CD14-positive monocyte (primary cell): ENCODE data around the gene ATG101. TPM values are rescaled to one million over a fixed set of nuclear protein-coding genes. Genes with fewer than 3 reads are reported as not detected.

Experiments used
- DNase-seq, 3 donors: peaks; one replicate each; pipeline ENCODE4 v3.0.0-alpha.2; 2011 to 2022
- H2AFZ ChIP-seq: 2 replicates; pipeline ENCODE4 v1.6.0; 2012; ENCODE audit warnings: mild to moderate bottlenecking, low read depth, low read length, inconsistent platforms; ENCODE audit not compliant: insufficient read depth, poor library complexity, severe bottlenecking
- H3K27ac ChIP-seq, 2 donors: 1 replicate in 1 of 2; 2 replicates in 1 of 2; pipeline ENCODE4 v1.5.1; 2012 to 2013; ENCODE audit warnings: low read length in 2 of 2, control low read depth in 1 of 2, inconsistent platforms in 1 of 2, low read depth in 1 of 2, mild to moderate bottlenecking in 1 of 2
- H3K27me3 ChIP-seq, 2 donors: one replicate each; pipeline versions ENCODE4 v1.6.0 to v1.6.1; 2011 to 2013; ENCODE audit warnings: low read length in 2 of 2; ENCODE audit not compliant: control insufficient read depth in 2 of 2, insufficient read depth in 2 of 2
- H3K36me3 ChIP-seq, 2 donors: replicated peaks in 1 of 2; 1 replicate in 1 of 2; 2 replicates in 1 of 2; pipeline versions ENCODE4 v1.5.1 to v1.6.1; 2012 to 2013; ENCODE audit warnings: low read length in 2 of 2, control low read depth in 1 of 2, inconsistent platforms in 1 of 2, mild to moderate bottlenecking in 1 of 2; ENCODE audit not compliant: insufficient read depth in 2 of 2, control insufficient read depth in 1 of 2
- H3K4me1 ChIP-seq, 2 donors: 1 replicate in 1 of 2; 2 replicates in 1 of 2; pipeline versions ENCODE4 v1.5.1 to v1.6.1; 2012 to 2013; ENCODE audit warnings: low read length in 2 of 2, control low read depth in 1 of 2, inconsistent platforms in 1 of 2, mild to moderate bottlenecking in 1 of 2, moderate library complexity in 1 of 2; ENCODE audit not compliant: insufficient read depth in 2 of 2, control insufficient read depth in 1 of 2
- H3K4me2 ChIP-seq: replicated peaks from 2 replicates; pipeline ENCODE3; 2012; ENCODE audit warnings: low read length, moderate library complexity, mild to moderate bottlenecking; ENCODE audit not compliant: poor library complexity, severe bottlenecking; ENCODE audit errors: extremely low read depth
- H3K4me3 ChIP-seq, 3 experiments: fragments of 200-600 bp in 1 of 3; sonication (generic) in 1 of 3; replicated peaks in 1 of 3; 1 replicate in 2 of 3; 2 replicates in 1 of 3; pipeline ENCODE4 v1.5.1; 2011 to 2013; ENCODE audit warnings: low read length in 3 of 3, mild to moderate bottlenecking in 3 of 3, control low read depth in 2 of 3, low read depth in 2 of 3, inconsistent platforms in 1 of 3, moderate library complexity in 1 of 3
- H3K79me2 ChIP-seq: 2 replicates; pipeline ENCODE4 v1.6.0; 2012; ENCODE audit warnings: mild to moderate bottlenecking, control low read depth, inconsistent platforms, low read length, moderate library complexity; ENCODE audit not compliant: insufficient read depth
- H3K9ac ChIP-seq: 2 replicates; pipeline ENCODE4 v1.6.0; 2017; ENCODE audit warnings: low read length, mild to moderate bottlenecking; ENCODE audit not compliant: insufficient read depth, poor library complexity, severe bottlenecking
- H3K9me3 ChIP-seq, 2 donors: replicated peaks in 1 of 2; 1 replicate in 1 of 2; 2 replicates in 1 of 2; pipeline versions ENCODE4 v1.5.1 to v1.6.1; 2012 to 2013; ENCODE audit warnings: low read length in 2 of 2, control low read depth in 1 of 2; ENCODE audit not compliant: control insufficient read depth in 1 of 2, insufficient read depth in 1 of 2
- H4K20me1 ChIP-seq: 2 replicates; pipeline ENCODE4 v1.6.0; 2012; ENCODE audit warnings: mild to moderate bottlenecking, low read length, control low read depth, moderate library complexity; ENCODE audit not compliant: insufficient read depth
- H3K27ac Mint-ChIP-seq, 7 donors: one replicate each; pipeline ENCODE4 v1.8.0; 2020; ENCODE audit warnings: mild to moderate bottlenecking in 7 of 7, mixed read lengths in 7 of 7, moderate library complexity in 6 of 7, inconsistent platforms in 2 of 7
- H3K27me3 Mint-ChIP-seq, 3 donors: one replicate each; pipeline ENCODE4 v1.8.0; 2021 to 2022; ENCODE audit warnings: low read depth in 3 of 3, mild to moderate bottlenecking in 3 of 3, mixed read lengths in 3 of 3, moderate library complexity in 3 of 3, inconsistent platforms in 1 of 3
- H3K36me3 Mint-ChIP-seq, 2 donors: one replicate each; pipeline ENCODE4 v1.8.0; 2020; ENCODE audit warnings: mixed read lengths in 2 of 2, inconsistent platforms in 1 of 2, mild to moderate bottlenecking in 1 of 2
- H3K4me1 Mint-ChIP-seq: one replicate; pipeline ENCODE4 v1.8.0; 2020; ENCODE audit warnings: mild to moderate bottlenecking, mixed read lengths
- H3K4me3 Mint-ChIP-seq, 2 donors: one replicate each; pipeline ENCODE4 v1.8.0; 2020; ENCODE audit warnings: mild to moderate bottlenecking in 2 of 2, mixed read lengths in 2 of 2, moderate library complexity in 1 of 2
- H3K9me3 Mint-ChIP-seq, 7 donors: one replicate each; pipeline ENCODE4 v1.8.0; 2020 to 2022; ENCODE audit warnings: mixed read lengths in 7 of 7, mild to moderate bottlenecking in 6 of 7, moderate library complexity in 6 of 7, inconsistent platforms in 2 of 7
- WGBS: methylation state at CpG from one replicate; pipeline ENCODE4 v1.1.5; 2013; ENCODE audit warnings: missing lambda C conversion rate; ENCODE audit not compliant: insufficient coverage; 5-methylcytosine and 5-hydroxymethylcytosine counted together
- intact Hi-C, 2 donors: fragments of 100-400 bp; cut with micrococcal nuclease; formaldehyde crosslinking; loops; one replicate each; pipeline versions ENCODE4 v1.15.0 to v1.15.1; 2023
- polyA plus RNA-seq, 3 donors: library from polyadenylated mRNA; depleted of rRNA in 1 of 3; unstranded in 2 of 3; stranded (reverse) in 1 of 3; fragments of 300-500 nt in 2 of 3; fragments of >200 nt in 1 of 3; fragmentation: Illumina TruSeq in 2 of 3; gene quantifications; 1 replicate in 2 of 3; 2 replicates in 1 of 3; pipeline ENCODE4 v1.2.3, GENCODE V29; 2012 to 2021
- TF ChIP-seq, protein P1 (sequence below): fragments of 200-600 bp; IDR thresholded peaks from one replicate; pipeline ENCODE4 v1.8.0; 2022; ENCODE audit warnings: antibody characterized with exemption, mild to moderate bottlenecking

Gene ATG101
- polyA plus RNA-seq, 3 donors, result 20.5 to 120 (median 26.4) TPM

DNA sequence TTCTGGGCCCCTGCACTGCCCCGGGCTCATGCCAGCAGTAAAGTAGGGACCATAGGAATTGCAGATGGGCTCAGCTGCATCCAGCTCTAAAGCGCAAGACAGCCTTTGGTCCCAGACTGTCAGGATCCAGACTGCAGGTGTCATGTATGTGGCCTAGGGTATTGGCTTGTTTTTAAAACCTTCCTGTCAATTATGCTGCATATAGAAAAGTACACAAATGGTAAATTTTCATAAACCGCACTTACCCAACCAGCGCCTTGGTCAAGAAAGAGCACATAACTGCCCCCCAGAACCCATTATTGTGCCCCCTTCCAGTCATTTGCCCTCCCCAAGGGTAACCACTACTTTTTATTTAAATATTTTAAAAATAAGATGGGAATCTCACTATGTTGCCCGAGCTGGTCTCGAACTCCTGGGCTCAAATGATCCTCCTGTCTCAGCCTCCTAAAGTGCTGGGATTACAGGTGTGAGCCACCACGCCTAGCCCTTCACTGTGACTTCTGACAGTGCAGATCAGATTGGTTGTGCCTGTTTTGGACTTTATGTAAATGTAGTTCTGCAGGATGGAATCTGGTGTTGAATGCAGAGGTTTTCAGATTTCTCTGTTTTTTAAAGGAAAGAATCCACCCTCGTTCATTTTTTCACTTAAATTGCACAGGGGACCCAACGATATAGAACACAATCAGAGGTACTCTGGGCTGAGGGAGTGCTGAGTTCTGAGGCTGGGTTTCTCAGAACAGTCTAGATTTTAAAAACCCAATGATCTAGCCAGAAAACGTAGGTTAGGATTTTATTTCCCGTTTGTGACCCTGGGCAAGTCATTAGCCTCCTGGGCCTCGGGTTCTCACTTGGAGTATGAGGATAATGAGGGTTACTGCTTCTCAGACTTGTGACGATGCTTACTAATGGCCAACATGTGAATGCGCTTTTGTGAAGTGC is 11.9 kb upstream of the ATG101 start:
- H3K4me3 Mint-ChIP-seq, result peak overlapping the region in 1 of 2 donors; percentile 26
- H3K27ac Mint-ChIP-seq, result peak overlapping the region in 1 of 7 donors; percentile 41
- Histone ChIP-seq H3K27me3 (no peaks in the 10 kb centered on the region), H3K79me2 (no peaks in the 10 kb centered on the region), H3K36me3 (peaks cover 0 to 20% of the 10 kb centered on the region in 2 donors), H4K20me1 (peaks cover 58% of the 10 kb centered on the region), H3K4me2 (no peak overlapping the region), H3K9me3 (no peaks in the 10 kb centered on the region), H3K27ac (no peak overlapping the region), H3K9ac (no peak overlapping the region), H3K4me3 (no peak overlapping the region), H3K4me1 (peaks cover 0 to 10% of the 10 kb centered on the region in 2 donors), H2AFZ (no peak overlapping the region)
- peaks cover 5 to 6% (median 6%) of the 10 kb centered on the region in 3 donors for H3K27me3 Mint-ChIP-seq
- WGBS, result 88% methylated on average over 11 of the region's 14 CpGs
- TF ChIP-seq, protein P1, sequence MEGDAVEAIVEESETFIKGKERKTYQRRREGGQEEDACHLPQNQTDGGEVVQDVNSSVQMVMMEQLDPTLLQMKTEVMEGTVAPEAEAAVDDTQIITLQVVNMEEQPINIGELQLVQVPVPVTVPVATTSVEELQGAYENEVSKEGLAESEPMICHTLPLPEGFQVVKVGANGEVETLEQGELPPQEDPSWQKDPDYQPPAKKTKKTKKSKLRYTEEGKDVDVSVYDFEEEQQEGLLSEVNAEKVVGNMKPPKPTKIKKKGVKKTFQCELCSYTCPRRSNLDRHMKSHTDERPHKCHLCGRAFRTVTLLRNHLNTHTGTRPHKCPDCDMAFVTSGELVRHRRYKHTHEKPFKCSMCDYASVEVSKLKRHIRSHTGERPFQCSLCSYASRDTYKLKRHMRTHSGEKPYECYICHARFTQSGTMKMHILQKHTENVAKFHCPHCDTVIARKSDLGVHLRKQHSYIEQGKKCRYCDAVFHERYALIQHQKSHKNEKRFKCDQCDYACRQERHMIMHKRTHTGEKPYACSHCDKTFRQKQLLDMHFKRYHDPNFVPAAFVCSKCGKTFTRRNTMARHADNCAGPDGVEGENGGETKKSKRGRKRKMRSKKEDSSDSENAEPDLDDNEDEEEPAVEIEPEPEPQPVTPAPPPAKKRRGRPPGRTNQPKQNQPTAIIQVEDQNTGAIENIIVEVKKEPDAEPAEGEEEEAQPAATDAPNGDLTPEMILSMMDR, result no peak
- intact Hi-C loops, result no loop called here
- H3K9me3 Mint-ChIP-seq, result no peaks in the 10 kb centered on the region
- H3K4me1 Mint-ChIP-seq, result peaks cover 3% of the 10 kb centered on the region
- peaks cover 12 to 27% of the 10 kb centered on the region in 2 donors for H3K36me3 Mint-ChIP-seq
- DNase-seq, result no peak

DNA sequence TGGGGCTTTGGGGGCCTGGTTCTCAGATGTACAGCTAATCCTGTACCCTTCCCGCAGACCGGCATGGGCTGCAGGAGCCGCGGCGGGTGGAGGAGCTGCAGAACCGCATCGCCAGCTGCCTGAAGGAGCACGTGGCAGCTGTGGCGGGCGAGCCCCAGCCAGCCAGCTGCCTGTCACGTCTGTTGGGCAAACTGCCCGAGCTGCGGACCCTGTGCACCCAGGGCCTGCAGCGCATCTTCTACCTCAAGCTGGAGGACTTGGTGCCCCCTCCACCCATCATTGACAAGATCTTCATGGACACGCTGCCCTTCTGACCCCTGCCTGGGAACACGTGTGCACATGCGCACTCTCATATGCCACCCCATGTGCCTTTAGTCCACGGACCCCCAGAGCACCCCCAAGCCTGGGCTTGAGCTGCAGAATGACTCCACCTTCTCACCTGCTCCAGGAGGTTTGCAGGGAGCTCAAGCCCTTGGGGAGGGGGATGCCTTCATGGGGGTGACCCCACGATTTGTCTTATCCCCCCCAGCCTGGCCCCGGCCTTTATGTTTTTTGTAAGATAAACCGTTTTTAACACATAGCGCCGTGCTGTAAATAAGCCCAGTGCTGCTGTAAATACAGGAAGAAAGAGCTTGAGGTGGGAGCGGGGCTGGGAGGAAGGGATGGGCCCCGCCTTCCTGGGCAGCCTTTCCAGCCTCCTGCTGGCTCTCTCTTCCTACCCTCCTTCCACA is 11.0 kb upstream of the ATG101 start:
- Histone ChIP-seq H3K9ac (no peak overlapping the region), H3K79me2 (no peaks in the 10 kb centered on the region), H3K4me2 (no peak overlapping the region), H3K4me1 (peaks cover 0 to 5% of the 10 kb centered on the region in 2 donors), H3K4me3 (no peak overlapping the region), H3K9me3 (no peaks in the 10 kb centered on the region), H3K36me3 (peaks cover 0 to 20% of the 10 kb centered on the region in 2 donors), H2AFZ (no peak overlapping the region), H3K27me3 (no peaks in the 10 kb centered on the region), H4K20me1 (peaks cover 49% of the 10 kb centered on the region), H3K27ac (no peak overlapping the region)
- TF ChIP-seq, protein P1, result no peak
- no peak for DNase-seq
- intact Hi-C loops, result no loop called here
- peaks cover 1 to 5% (median 4%) of the 10 kb centered on the region in 3 donors for H3K27me3 Mint-ChIP-seq
- no peak overlapping the region for H3K27ac Mint-ChIP-seq
- no peak overlapping the region for H3K4me3 Mint-ChIP-seq
- WGBS, result 91% methylated on average over 18 of the region's 25 CpGs
- peaks cover 12 to 24% of the 10 kb centered on the region in 2 donors for H3K36me3 Mint-ChIP-seq
- no peaks in the 10 kb centered on the region for H3K4me1 Mint-ChIP-seq
- peaks cover 0 to 2% (median 0%) of the 10 kb centered on the region in 7 donors for H3K9me3 Mint-ChIP-seq
